Measurements from ENCODE around the gene IRAG1. TPM values are rescaled to one million over a fixed set of nuclear protein-coding genes. Genes with fewer than 3 reads are reported as not detected.
"Not testable (repeated sequence)": the region's sequence is repeated elsewhere in the genome, so short reads cannot be mapped to it uniquely, and the experiment has no call there.

The IRAG1 gene
- polyA plus RNA-seq, 1 donor from 2014 or later = 0.14 TPM

DNA sequence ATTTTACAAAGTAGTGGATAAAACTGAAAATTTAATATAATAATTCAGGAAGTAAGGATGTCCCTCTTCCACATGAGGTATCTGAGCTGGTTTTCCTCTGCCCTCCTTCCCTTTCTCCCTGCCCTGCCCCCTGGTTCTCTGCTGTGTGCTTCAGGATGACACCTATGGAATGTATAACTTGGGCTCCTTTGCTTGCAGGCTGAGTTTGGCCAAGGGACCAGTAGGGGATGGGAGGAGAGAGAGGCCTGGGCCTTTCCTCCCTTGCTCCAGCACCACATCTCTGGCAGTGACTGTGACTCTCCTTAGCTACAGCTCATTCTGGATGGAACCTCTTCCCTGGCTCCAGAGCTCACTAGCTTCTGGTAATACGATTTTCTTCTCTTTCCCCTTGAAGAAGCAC is 10.1 kb downstream of the IRAG1 start:
- no peaks in the 10 kb centered on the region for H3F3A ChIP-seq (ENCODE audit: insufficient read depth, low read length, poor library complexity, severe bottlenecking)
- no peaks in the 10 kb centered on the region for H3K9me3 ChIP-seq (ENCODE audit: low read length)
- H3K9me2 ChIP-seq (ENCODE audit: insufficient read depth, low read length) = no peaks in the 10 kb centered on the region
- no peak overlapping the region for H3K4me2 ChIP-seq (ENCODE audit: low read length)
- H2AFZ ChIP-seq (ENCODE audit: low read depth, low read length) = no peak overlapping the region
- no peak overlapping the region for H3K27ac ChIP-seq (ENCODE audit: low read length)
- H3K79me2 ChIP-seq (replicated peaks; ENCODE audit: insufficient read depth, low read length) = no peaks in the 10 kb centered on the region
- no peak overlapping the region for H3K9ac ChIP-seq (ENCODE audit: low read length)
- no peaks in the 10 kb centered on the region for H3K27me3 ChIP-seq (ENCODE audit: insufficient read depth, low read depth, low read length)
- H3K4me3 ChIP-seq (ENCODE audit: low read length) = no peak overlapping the region
- TF ChIP-seq, protein P1, sequence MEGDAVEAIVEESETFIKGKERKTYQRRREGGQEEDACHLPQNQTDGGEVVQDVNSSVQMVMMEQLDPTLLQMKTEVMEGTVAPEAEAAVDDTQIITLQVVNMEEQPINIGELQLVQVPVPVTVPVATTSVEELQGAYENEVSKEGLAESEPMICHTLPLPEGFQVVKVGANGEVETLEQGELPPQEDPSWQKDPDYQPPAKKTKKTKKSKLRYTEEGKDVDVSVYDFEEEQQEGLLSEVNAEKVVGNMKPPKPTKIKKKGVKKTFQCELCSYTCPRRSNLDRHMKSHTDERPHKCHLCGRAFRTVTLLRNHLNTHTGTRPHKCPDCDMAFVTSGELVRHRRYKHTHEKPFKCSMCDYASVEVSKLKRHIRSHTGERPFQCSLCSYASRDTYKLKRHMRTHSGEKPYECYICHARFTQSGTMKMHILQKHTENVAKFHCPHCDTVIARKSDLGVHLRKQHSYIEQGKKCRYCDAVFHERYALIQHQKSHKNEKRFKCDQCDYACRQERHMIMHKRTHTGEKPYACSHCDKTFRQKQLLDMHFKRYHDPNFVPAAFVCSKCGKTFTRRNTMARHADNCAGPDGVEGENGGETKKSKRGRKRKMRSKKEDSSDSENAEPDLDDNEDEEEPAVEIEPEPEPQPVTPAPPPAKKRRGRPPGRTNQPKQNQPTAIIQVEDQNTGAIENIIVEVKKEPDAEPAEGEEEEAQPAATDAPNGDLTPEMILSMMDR (IDR thresholded peaks at IDR 0.05; ENCODE audit: poor library complexity, severe bottlenecking) = no peak
- TF ChIP-seq SMC3 (conservative IDR thresholded peaks at IDR 0.05; ENCODE audit: poor library complexity) = no peak
- no peak for TF ChIP-seq EZH2 (IDR thresholded peaks at IDR 0.05; ENCODE audit: borderline replicate concordance, insufficient read depth, low read length, poor library complexity, severe bottlenecking)
- no peak for TF ChIP-seq MXI1 (conservative IDR thresholded peaks at IDR 0.05; ENCODE audit: poor library complexity, severe bottlenecking)
- no peak for TF ChIP-seq POLR2AphosphoS5 (IDR thresholded peaks at IDR 0.05)
- TF ChIP-seq EP300 (conservative IDR thresholded peaks at IDR 0.05; ENCODE audit: poor library complexity, severe bottlenecking) = no peak
- TF ChIP-seq, protein P2, sequence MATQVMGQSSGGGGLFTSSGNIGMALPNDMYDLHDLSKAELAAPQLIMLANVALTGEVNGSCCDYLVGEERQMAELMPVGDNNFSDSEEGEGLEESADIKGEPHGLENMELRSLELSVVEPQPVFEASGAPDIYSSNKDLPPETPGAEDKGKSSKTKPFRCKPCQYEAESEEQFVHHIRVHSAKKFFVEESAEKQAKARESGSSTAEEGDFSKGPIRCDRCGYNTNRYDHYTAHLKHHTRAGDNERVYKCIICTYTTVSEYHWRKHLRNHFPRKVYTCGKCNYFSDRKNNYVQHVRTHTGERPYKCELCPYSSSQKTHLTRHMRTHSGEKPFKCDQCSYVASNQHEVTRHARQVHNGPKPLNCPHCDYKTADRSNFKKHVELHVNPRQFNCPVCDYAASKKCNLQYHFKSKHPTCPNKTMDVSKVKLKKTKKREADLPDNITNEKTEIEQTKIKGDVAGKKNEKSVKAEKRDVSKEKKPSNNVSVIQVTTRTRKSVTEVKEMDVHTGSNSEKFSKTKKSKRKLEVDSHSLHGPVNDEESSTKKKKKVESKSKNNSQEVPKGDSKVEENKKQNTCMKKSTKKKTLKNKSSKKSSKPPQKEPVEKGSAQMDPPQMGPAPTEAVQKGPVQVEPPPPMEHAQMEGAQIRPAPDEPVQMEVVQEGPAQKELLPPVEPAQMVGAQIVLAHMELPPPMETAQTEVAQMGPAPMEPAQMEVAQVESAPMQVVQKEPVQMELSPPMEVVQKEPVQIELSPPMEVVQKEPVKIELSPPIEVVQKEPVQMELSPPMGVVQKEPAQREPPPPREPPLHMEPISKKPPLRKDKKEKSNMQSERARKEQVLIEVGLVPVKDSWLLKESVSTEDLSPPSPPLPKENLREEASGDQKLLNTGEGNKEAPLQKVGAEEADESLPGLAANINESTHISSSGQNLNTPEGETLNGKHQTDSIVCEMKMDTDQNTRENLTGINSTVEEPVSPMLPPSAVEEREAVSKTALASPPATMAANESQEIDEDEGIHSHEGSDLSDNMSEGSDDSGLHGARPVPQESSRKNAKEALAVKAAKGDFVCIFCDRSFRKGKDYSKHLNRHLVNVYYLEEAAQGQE (IDR thresholded peaks at IDR 0.05; ENCODE audit: borderline replicate concordance) = no peak
- no peak for TF ChIP-seq TAF1 (IDR thresholded peaks at IDR 0.05; ENCODE audit: low read depth)
- TF ChIP-seq RAD21 (conservative IDR thresholded peaks at IDR 0.05) = no peak
- no peaks in the 10 kb centered on the region for H3K36me3 ChIP-seq (ENCODE audit: insufficient read depth, low read length)
- H4K20me1 ChIP-seq (ENCODE audit: insufficient read depth) = no peaks in the 10 kb centered on the region

DNA sequence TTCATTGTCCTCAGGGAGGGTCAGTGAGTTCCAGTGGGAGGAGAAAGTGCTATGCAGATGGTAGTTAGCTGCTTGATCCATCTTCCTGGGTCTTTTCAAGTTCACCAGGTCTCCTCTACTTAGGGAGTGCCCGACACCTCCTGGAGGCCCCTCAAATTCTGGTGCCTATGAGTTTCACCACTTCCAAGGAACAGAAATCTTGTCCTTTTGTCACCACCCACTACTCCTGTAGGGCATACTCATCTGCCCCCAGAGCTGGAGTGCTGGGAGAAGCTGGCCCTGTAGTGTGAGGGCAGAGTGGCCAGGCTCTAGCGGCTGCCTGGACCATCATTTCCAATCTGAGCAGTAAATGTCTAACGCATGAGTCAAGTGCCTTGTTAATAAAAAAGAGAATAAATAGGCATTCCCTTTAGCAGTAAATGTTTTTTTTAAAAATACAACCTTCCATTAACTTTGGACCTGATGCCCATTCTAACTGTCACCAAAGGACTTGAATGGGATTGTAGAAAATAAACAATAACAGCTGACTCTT is 12.5 kb downstream of the IRAG1 start:
- H3F3A ChIP-seq (ENCODE audit: insufficient read depth, low read length, poor library complexity, severe bottlenecking) = no peaks in the 10 kb centered on the region
- no peaks in the 10 kb centered on the region for H3K27me3 ChIP-seq (ENCODE audit: insufficient read depth, low read depth, low read length)
- no peak overlapping the region for H3K4me3 ChIP-seq (ENCODE audit: low read length)
- H3K36me3 ChIP-seq (ENCODE audit: insufficient read depth, low read length) = no peaks in the 10 kb centered on the region
- H3K9me2 ChIP-seq (ENCODE audit: insufficient read depth, low read length) = no peaks in the 10 kb centered on the region
- no peaks in the 10 kb centered on the region for H3K9me3 ChIP-seq (ENCODE audit: low read length)
- no peak overlapping the region for H3K9ac ChIP-seq (ENCODE audit: low read length)
- H3K79me2 ChIP-seq (replicated peaks; ENCODE audit: insufficient read depth, low read length) = no peaks in the 10 kb centered on the region
- no peak overlapping the region for H2AFZ ChIP-seq (ENCODE audit: low read depth, low read length)
- H4K20me1 ChIP-seq (ENCODE audit: insufficient read depth) = no peaks in the 10 kb centered on the region
- no peak overlapping the region for H3K4me2 ChIP-seq (ENCODE audit: low read length)
- TF ChIP-seq, protein P2 (IDR thresholded peaks at IDR 0.05; ENCODE audit: borderline replicate concordance) = no peak
- TF ChIP-seq, protein P1 (IDR thresholded peaks at IDR 0.05; ENCODE audit: poor library complexity, severe bottlenecking) = no peak
- no peak overlapping the region for H3K27ac ChIP-seq (ENCODE audit: low read length)

DNA sequence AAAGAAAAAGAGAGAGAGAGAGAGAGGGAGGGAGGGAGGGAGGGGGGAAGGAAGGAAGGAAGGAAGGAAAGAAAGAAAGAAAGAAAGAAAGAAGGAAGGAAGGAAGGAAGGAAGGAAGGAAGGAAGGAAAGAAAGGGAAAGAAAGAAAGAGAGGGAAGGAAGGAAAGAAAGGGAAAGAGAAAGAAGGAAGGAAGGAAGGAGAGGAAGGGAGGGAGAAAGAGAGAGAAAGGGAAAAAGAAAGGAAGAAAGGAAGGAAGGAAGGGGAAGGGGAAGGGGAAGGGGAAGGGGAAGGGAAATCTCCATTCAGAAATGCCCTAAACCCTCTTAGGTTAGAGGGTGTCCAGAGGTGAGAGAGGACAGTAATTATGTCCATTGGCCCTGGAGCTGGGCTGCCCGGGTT is 13.3 kb downstream of the IRAG1 start:
- not testable (repeated sequence) for H3K9me2 ChIP-seq (ENCODE audit: insufficient read depth, low read length); H3K4me3 ChIP-seq (ENCODE audit: low read length); H3K27ac ChIP-seq (ENCODE audit: low read length); H3F3A ChIP-seq (ENCODE audit: insufficient read depth, low read length, poor library complexity, severe bottlenecking); H2AFZ ChIP-seq (ENCODE audit: low read depth, low read length); H3K9me3 ChIP-seq (ENCODE audit: low read length); H4K20me1 ChIP-seq (ENCODE audit: insufficient read depth); H3K79me2 ChIP-seq (replicated peaks; ENCODE audit: insufficient read depth, low read length); H3K27me3 ChIP-seq (ENCODE audit: insufficient read depth, low read depth, low read length); H3K36me3 ChIP-seq (ENCODE audit: insufficient read depth, low read length); H3K9ac ChIP-seq (ENCODE audit: low read length); H3K4me2 ChIP-seq (ENCODE audit: low read length)

Measured in neural cell (in vitro differentiated cells).